Inflammatory macrophage (primary cell): ENCODE results near the gene THBD.

Source experiments
- DNase-seq, 2 donors: peaks; one replicate each; pipeline ENCODE4 v3.0.0-alpha.2; 2020 to 2022

The THBD gene

GRCh38 chr20:23061262-23061661, 11.8 kb upstream of the THBD start:
- no peak for DNase-seq

- DNase-seq = no peak
Observed at GRCh38 chr20:23060629-23061028, 11.2 kb upstream of the THBD start.

- DNase-seq = peak in 1 of 2 donors; percentile 20
Observed at GRCh38 chr20:23059846-23060245, 10.4 kb upstream of the THBD start.

- no peak for DNase-seq
Observed at GRCh38 chr20:23059001-23059400, 9.5 kb upstream of the THBD start.

GRCh38 chr20:23058240-23058639, 8.8 kb upstream of the THBD start:
- DNase-seq = no peak

- DNase-seq = no peak
Observed at GRCh38 chr20:23052904-23053303, 3.4 kb upstream of the THBD start.

- DNase-seq = peak; percentile 88 to 89
Observed at GRCh38 chr20:23050847-23051627, 1.6 kb upstream of the THBD start.

GRCh38 chr20:23050076-23050838, 785 bp upstream of the THBD start:
- peak; percentile 14 to 46 for DNase-seq

GRCh38 chr20:23048283-23049200, 930 bp downstream of the THBD start:
- DNase-seq = peak; percentile 71 to 78

- DNase-seq = no peak
Observed at GRCh38 chr20:23047738-23048214, 1.7 kb downstream of the THBD start.

- no peak for DNase-seq
Observed at GRCh38 chr20:23047001-23047737, 2.3 kb downstream of the THBD start.

GRCh38 chr20:23046431-23046830, 3.0 kb downstream of the THBD start:
- no peak for DNase-seq

- no peak for DNase-seq
Observed at GRCh38 chr20:23043376-23043775, 6.1 kb downstream of the THBD start.

- DNase-seq = no peak
Observed at GRCh38 chr20:23042270-23042669, 7.2 kb downstream of the THBD start.

- DNase-seq = no peak
Observed at GRCh38 chr20:23039885-23040508, 9.5 kb downstream of the THBD start.

GRCh38 chr20:23039136-23039875, 10.2 kb downstream of the THBD start:
- DNase-seq = no peak

GRCh38 chr20:23037017-23037481, 12.4 kb downstream of the THBD start:
- no peak for DNase-seq

GRCh38 chr20:23036371-23036770, 13.1 kb downstream of the THBD start:
- DNase-seq = no peak

GRCh38 chr20:23035731-23036130, 13.7 kb downstream of the THBD start:
- DNase-seq = no peak
